Stomach (tissue), 9 donors: ENCODE results near the gene MAP7. TPM values are rescaled to one million over a fixed set of nuclear protein-coding genes. Genes with fewer than 3 reads are reported as not detected.
A peak's percentile ranks its signal among the peaks of the same experiment; 100 is the strongest.
"Not testable (repeated sequence)": the region's sequence is repeated elsewhere in the genome, so short reads cannot be mapped to it uniquely, and the experiment has no call there.

Source experiments
- DNase-seq, 2 donors: peaks; one replicate each; pipeline versions ENCODE4 v3.0.0 to v3.0.0-alpha.2; 2013 to 2019
- H3K27ac ChIP-seq, 5 donors: fragments of 200-600 bp in 4 of 5; sonication (generic) in 4 of 5; one replicate each; pipeline ENCODE4 v1.5.1; 2013 to 2019; ENCODE audit warnings: mild to moderate bottlenecking in 1 of 5, moderate library complexity in 1 of 5
- H3K27me3 ChIP-seq, 3 donors: fragments of 200-600 bp; sonication (generic); one replicate each; pipeline ENCODE4 v1.5.1; 2017 to 2019; ENCODE audit warnings: mixed run types in 1 of 3
- H3K36me3 ChIP-seq, 4 donors: fragments of 200-600 bp; sonication (generic); 1 replicate in 3 of 4; 2 replicates in 1 of 4; pipeline ENCODE4 v1.5.1; 2016 to 2019
- H3K4me1 ChIP-seq, 4 donors: fragments of 200-600 bp; sonication (generic); one replicate each; pipeline ENCODE4 v1.5.1; 2016 to 2019
- H3K4me3 ChIP-seq, 4 donors: fragments of 200-600 bp; sonication (generic) in 3 of 4; one replicate each; pipeline ENCODE4 v1.5.1; 2016 to 2019; ENCODE audit warnings: mild to moderate bottlenecking in 1 of 4
- H3K9me3 ChIP-seq, 4 donors: fragments of 200-600 bp; sonication (generic); one replicate each; pipeline ENCODE4 v1.5.1; 2016 to 2019
- CTCF ChIP-seq, 7 experiments: fragments of 450-650 bp in 4 of 7; fragments of 200-600 bp in 3 of 7; sonication (generic) in 3 of 7; IDR thresholded peaks; one replicate each; pipeline ENCODE4 v1.5.1; 2016 to 2019; ENCODE audit warnings: antibody characterized with exemption in 7 of 7, control low read depth in 2 of 7, mild to moderate bottlenecking in 1 of 7
- EP300 ChIP-seq: sonication (generic); formaldehyde crosslinking; IDR thresholded peaks from one replicate; pipeline ENCODE4 v1.6.1; 2017; ENCODE audit warnings: antibody characterized with exemption
- POLR2A ChIP-seq, 4 donors: fragments of 450-650 bp; IDR thresholded peaks; one replicate each; pipeline ENCODE4 v1.6.1; 2016; ENCODE audit warnings: antibody characterized with exemption in 4 of 4, control low read depth in 2 of 4, mild to moderate bottlenecking in 1 of 4, moderate library complexity in 1 of 4
- POLR2AphosphoS5 ChIP-seq, 3 donors: sonication (generic); formaldehyde crosslinking; IDR thresholded peaks; one replicate each; pipeline ENCODE4 v1.6.1; 2016; ENCODE audit warnings: antibody characterized with exemption in 3 of 3
- WGBS, 5 donors: extraction: QIAGEN DNeasy Blood & Tissue Kit in 3 of 5; methylation state at CpG; one replicate each; pipeline versions ENCODE4 v1.1.5 to v1.1.7; 2013 to 2018; 5-methylcytosine and 5-hydroxymethylcytosine counted together
- intact Hi-C: fragments of 100-400 bp; cut with DNase I; formaldehyde crosslinking; loops from one replicate; pipeline ENCODE4 v1.15.1; 2023; ENCODE audit warnings: low total_unique reads
- polyA plus RNA-seq, 3 donors: library from polyadenylated mRNA; stranded (reverse); fragments of 200-250 nt; gene quantifications; one replicate each; pipeline ENCODE4 v1.2.3, GENCODE V29; 2013
- total RNA-seq, 5 donors: library from RNA; depleted of rRNA; stranded (reverse); fragments of >200 nt; gene quantifications; one replicate each; pipeline versions ENCODE4 v1.1.0 to v1.2.3, GENCODE V29; 2014 to 2016
- donor health status: healthy with polysubstance abuse.
- donor health status: Bipolar disorder and iron deficiency.
- donor health status: healthy.

The MAP7 gene
- total and polyA plus RNA-seq, 8 donors, result 2.3 to 28.3 (median 9.7) TPM

GRCh38 chr6:136403110-136403980 lies 146.9 kb downstream of the MAP7 start:
- no peak overlapping the region for H3K27ac ChIP-seq

GRCh38 chr6:136401749-136402148 lies 148.5 kb downstream of the MAP7 start:
- WGBS, 5 donors, result 82 to 92% (median 90%) methylated on average over 3 of the region's 3 CpGs
- no peak for DNase-seq
- TF ChIP-seq POLR2AphosphoS5 (IDR thresholded peaks at IDR 0.05), result no peak
- TF ChIP-seq CTCF (IDR thresholded peaks at IDR 0.05), result no peak
- no peak for TF ChIP-seq EP300
- TF ChIP-seq POLR2A (IDR thresholded peaks at IDR 0.05), result no peak

More at GRCh38 chr6:136403110-136403980, 146.9 kb downstream of the MAP7 start:
- no peaks in the 10 kb centered on the region for H3K9me3 ChIP-seq
- peak in 1 of 2 donors; percentile 29 for DNase-seq
- TF ChIP-seq POLR2A (IDR thresholded peaks at IDR 0.05) (no peak), CTCF (IDR thresholded peaks at IDR 0.05) (no peak), EP300 (no peak), POLR2AphosphoS5 (IDR thresholded peaks at IDR 0.05) (no peak)
- no peak overlapping the region for H3K4me3 ChIP-seq
- no peaks in the 10 kb centered on the region for H3K27me3 ChIP-seq
- 78 to 90% (median 85%) methylated on average over 6 of the region's 6 CpGs for WGBS, 5 donors
- H3K4me1 ChIP-seq, result peaks cover 0 to 23% (median 0%) of the 10 kb centered on the region in 4 donors
- no peaks in the 10 kb centered on the region for H3K36me3 ChIP-seq
- intact Hi-C loops, result no loop called here

GRCh38 chr6:136401236-136401635 lies 149.0 kb downstream of the MAP7 start:
- WGBS, 5 donors, result 93 to 98% (median 95%) methylated on average over 4 of the region's 4 CpGs
- H3K36me3 ChIP-seq, H3K9me3 ChIP-seq, H3K27me3 ChIP-seq, DNase-seq, intact Hi-C loops, H3K27ac ChIP-seq, H3K4me3 ChIP-seq: not testable (repeated sequence)
- peaks cover 0 to 19% (median 0%) of the 10 kb centered on the region in 4 donors for H3K4me1 ChIP-seq

More at GRCh38 chr6:136401749-136402148, 148.5 kb downstream of the MAP7 start:
- Histone ChIP-seq H3K9me3 (no peaks in the 10 kb centered on the region), H3K4me3 (no peak overlapping the region), H3K36me3 (no peaks in the 10 kb centered on the region), H3K4me1 (peaks cover 0 to 19% (median 0%) of the 10 kb centered on the region in 4 donors), H3K27ac (no peak overlapping the region), H3K27me3 (no peaks in the 10 kb centered on the region)
- intact Hi-C loops, result no loop called here

- H3K27ac ChIP-seq, result no peak overlapping the region
- intact Hi-C loops, result no loop called here
- 80 to 89% (median 84%) methylated on average over 3 of the region's 3 CpGs for WGBS, 5 donors
- no peak for DNase-seq
- no peaks in the 10 kb centered on the region for H3K9me3 ChIP-seq
- no peaks in the 10 kb centered on the region for H3K36me3 ChIP-seq
- H3K27me3 ChIP-seq, result no peaks in the 10 kb centered on the region
- peaks cover 0 to 2% (median 0%) of the 10 kb centered on the region in 4 donors for H3K4me1 ChIP-seq
- TF ChIP-seq POLR2AphosphoS5 (IDR thresholded peaks at IDR 0.05) (no peak), POLR2A (IDR thresholded peaks at IDR 0.05) (no peak), CTCF (IDR thresholded peaks at IDR 0.05) (no peak), EP300 (no peak)
- no peak overlapping the region for H3K4me3 ChIP-seq
Observed at GRCh38 chr6:136398453-136398852, 151.8 kb downstream of the MAP7 start.

- no peaks in the 10 kb centered on the region for H3K9me3 ChIP-seq
- WGBS, 5 donors, result 85 to 100% (median 95%) methylated on average over 1 of the region's 1 CpG
- peak in 1 of 3 donors; percentile 7 for TF ChIP-seq POLR2AphosphoS5 (IDR thresholded peaks at IDR 0.05)
- TF ChIP-seq CTCF (IDR thresholded peaks at IDR 0.05), result no peak
Observed at GRCh38 chr6:136396908-136397307, 153.3 kb downstream of the MAP7 start.

GRCh38 chr6:136390959-136391358 lies 159.3 kb downstream of the MAP7 start:
- H3K27ac ChIP-seq, H3K9me3 ChIP-seq, H3K4me3 ChIP-seq, H3K36me3 ChIP-seq, intact Hi-C loops, DNase-seq, H3K4me1 ChIP-seq, H3K27me3 ChIP-seq: not testable (repeated sequence)
- 91 to 95% (median 93%) methylated on average over 1 to 2 of the region's 2 CpGs for WGBS, 5 donors

More at GRCh38 chr6:136396908-136397307, 153.3 kb downstream of the MAP7 start:
- Histone ChIP-seq H3K4me3 (no peak overlapping the region), H3K27ac (no peak overlapping the region), H3K4me1 (no peaks in the 10 kb centered on the region), H3K27me3 (no peaks in the 10 kb centered on the region), H3K36me3 (no peaks in the 10 kb centered on the region)
- intact Hi-C loops, result no loop called here
- DNase-seq, result no peak
